ENCODE measurements around the gene AQP7.
"Not testable (repeated sequence)": the region's sequence is repeated elsewhere in the genome, so short reads cannot be mapped to it uniquely, and the experiment has no call there.

AQP7 gene

DNA sequence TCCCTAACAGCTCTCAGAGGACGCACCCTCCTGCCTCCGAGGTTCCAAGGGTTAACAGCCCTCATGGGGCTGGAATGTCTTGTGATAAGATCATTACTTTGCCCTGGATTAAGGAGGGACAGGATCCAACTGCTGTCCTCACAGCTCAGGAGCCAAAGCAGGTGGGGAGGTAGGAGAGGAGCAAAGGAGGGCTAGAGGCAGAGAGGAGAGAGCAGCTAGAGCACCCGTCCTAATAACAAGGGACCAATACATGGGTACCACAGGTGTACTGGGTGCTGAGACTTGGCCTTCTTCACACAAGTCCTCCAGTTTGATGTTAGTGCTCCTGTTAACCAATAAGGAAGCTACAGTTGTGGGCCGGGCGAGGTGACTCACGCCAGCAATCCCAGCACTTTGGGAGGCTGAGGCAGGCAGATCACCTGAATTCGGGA is 9.8 kb downstream of the AQP7 start:
- H3K4me3 Mint-ChIP-seq, H3K9me3 Mint-ChIP-seq, H3K27ac Mint-ChIP-seq, H3K27me3 Mint-ChIP-seq, DNase-seq, H3K4me1 Mint-ChIP-seq, ATAC-seq: not testable (repeated sequence)

DNA sequence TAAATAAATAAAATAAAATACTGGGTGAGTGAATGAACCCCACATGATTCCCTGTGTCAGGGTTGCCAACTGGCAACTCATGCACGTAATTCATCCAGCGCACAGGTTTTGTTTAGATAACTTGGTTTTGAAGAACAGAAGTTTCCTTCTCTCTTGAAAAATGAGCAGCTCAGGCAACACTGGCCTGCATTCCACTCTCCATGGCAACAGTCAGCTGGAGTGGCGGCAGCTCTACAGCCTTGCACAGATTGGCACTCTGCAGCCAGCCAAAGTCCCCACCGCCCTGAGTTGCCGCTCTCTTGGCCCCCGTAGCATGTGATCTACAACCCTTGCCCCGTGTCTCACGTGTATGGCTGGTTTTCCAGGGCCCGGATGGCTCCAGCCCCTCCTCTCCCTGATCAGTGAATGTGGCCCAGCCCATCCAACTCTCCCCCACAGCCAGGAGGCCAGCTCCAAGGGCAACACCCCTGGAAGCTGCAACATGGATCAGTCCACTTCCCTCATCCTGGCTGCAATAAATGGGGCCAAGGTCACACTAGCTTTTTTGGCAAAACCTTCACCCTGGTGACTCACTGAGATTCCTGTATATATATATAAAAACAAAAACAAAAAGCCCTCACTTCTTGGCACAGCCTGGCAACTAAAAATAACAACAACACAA is 11.1 kb downstream of the AQP7 start:
- not testable (repeated sequence) for ATAC-seq, H3K4me3 Mint-ChIP-seq, H3K27me3 Mint-ChIP-seq, H3K4me1 Mint-ChIP-seq, H3K9me3 Mint-ChIP-seq, DNase-seq, H3K27ac Mint-ChIP-seq

DNA sequence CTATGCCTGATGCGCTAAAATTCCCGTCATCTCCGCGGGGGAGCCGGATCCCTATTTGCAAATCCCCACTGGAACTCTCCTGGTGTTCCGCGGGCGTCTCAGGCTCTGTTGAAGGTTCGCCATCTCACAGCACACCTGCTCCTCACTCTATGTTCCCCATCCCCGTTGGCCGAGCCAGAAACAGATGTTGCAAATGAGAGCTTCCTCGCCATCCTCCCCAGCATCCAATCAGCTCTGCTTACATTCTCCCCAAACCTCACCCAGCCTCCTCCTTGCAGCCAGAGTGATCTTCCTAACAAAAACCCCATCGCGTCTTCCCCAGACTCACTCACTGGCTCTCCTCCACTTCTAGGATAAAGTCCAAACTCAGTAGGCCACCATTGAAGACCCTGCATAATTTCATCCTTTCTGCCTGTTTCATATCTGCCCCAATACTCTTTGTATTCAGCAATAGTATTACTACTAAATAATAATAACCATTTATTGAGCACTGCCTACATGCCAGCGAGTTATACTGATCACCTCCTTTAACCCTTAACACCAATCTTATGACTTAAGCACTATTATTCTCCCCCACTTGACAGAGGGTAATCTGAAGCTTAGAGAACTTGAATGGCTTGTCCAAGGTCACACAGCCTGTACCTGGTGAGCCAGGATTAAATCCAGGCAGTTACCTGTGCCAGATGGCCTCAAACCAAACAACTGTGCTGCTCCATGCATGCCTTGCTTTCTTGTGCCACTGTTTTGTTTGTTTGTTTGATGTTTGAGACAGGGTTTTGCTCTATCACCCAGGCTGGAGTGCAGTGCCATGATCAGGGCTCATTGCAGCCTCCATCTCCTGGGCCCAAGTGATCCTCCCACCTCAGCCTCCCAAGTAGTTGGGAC is 14.0 kb downstream of the AQP7 start:
- ATAC-seq (no peak), DNase-seq (no peak)
- Mint-ChIP-seq H3K4me3 (no peak overlapping the region), H3K4me1 (no peaks in the 10 kb centered on the region), H3K27me3 (no peaks in the 10 kb centered on the region), H3K9me3 (no peaks in the 10 kb centered on the region), H3K27ac (peak overlapping the region in 1 of 2 donors; percentile 20)

DNA sequence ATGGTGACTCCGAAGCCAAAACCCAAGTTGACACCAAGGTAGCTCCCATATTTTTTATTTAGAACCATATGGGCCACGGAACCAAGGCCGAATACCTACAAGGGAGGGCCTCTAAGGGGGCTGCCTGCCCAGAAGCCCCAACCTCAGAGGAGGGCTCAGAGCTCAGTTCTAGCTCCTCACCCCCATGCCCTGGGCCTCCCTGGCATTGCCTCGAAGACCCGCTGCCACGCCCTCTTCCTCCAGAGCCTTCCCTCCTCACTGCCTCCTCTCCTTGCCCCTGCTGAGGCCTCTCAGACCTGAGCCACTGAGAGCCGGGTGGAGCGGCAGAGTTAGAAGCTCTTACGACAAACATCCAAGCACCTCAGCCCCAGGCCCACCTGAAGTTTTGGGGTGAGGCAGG is 15.4 kb downstream of the AQP7 start:
- H3K9me3 Mint-ChIP-seq, H3K4me3 Mint-ChIP-seq, DNase-seq, H3K4me1 Mint-ChIP-seq, H3K27me3 Mint-ChIP-seq, ATAC-seq, H3K27ac Mint-ChIP-seq: not testable (repeated sequence)

DNA sequence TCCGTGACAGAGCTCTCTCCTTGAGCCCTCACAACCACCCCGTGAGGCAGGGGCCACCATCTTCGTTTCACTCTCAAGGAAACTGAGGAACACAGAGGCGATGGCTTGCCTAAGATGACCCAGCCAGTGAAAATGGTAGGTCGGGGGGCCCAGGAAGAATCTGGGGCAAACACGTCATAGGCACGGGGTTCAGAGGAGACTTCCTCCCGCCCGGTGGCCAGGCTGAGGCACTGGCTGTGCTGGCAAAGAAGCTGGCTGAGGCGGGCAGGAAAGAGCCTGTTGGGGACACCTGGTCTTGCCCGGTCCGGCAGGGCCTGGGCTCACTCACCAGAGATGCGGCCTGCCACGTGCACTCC is 15.7 kb downstream of the AQP7 start:
- H3K4me1 Mint-ChIP-seq, H3K9me3 Mint-ChIP-seq, H3K4me3 Mint-ChIP-seq, DNase-seq, H3K27ac Mint-ChIP-seq, H3K27me3 Mint-ChIP-seq, ATAC-seq: not testable (repeated sequence)

DNA sequence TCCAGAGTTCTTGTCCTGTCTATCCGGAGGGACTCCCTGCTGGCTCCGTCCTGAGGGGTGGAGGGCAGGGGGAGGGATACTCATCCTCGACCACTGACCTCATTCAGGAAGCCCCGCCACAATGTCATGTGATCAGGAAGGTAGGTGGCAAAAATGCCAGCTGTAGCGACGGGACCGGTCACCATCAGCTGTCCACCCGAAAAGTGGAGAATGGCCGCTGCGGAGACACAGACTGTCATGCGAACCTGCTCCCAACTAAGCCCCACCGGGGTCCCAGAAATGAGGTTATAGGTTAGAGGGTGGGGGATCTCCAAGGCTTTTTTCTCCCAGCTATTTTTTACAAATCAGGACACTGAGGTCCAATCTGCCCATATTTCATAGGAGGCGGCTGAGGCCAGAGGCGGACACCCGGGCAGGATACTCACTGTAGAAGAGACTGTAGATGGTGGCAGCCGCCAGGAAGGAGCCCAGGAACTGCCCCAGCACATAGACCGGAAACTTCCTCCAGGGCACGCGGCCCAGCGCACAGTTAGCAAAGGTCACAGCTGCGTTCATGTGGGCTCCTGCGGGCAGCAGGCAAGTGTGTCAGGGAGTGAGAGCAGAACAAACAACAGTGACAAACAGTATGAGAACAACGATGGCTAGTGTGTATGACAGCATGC is 16.3 kb downstream of the AQP7 start:
- H3K27me3 Mint-ChIP-seq, H3K9me3 Mint-ChIP-seq, ATAC-seq, H3K4me1 Mint-ChIP-seq, DNase-seq, H3K4me3 Mint-ChIP-seq, H3K27ac Mint-ChIP-seq: not testable (repeated sequence)

DNA sequence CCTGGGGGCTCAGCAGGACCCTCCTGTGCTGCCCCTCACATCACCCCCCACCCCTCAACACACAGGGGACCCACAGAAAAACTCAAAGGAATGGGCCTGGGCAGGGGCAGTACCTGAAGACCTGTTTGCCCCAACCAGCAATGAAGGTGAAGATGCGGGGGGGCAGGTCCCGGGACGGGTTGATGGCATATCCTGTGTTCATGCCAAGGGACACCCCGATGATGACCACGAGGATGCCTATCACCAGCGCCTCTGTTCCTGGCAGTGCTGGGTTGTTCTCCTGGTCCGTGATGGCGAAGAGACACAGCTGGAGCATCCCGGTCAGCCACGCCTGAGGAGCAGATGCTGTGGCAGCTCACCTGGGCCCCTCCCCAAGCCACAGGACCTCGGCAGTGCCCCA is 16.8 kb downstream of the AQP7 start:
- not testable (repeated sequence) for H3K27ac Mint-ChIP-seq, DNase-seq, H3K27me3 Mint-ChIP-seq, ATAC-seq, H3K4me3 Mint-ChIP-seq, H3K9me3 Mint-ChIP-seq, H3K4me1 Mint-ChIP-seq

DNA sequence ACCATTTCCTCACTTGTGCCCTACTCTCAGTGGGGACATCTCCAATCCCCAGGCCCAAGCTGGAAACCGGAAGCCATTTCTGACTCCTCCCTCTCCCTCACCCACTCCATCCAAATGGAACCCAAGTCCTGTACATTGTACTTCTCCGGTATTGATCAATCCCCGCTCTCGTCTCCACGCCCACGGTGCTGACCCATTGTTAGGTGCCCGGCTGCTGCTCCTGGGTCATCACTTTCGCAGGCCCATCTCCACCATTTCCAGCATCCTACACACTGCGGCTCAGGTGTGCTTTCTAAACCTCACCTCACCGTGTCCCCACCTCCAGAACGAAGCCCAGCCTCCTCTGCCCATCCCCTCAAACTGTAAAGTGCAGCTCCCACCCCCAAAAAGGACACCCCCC is 19.0 kb downstream of the AQP7 start:
- not testable (repeated sequence) for DNase-seq, ATAC-seq, H3K27me3 Mint-ChIP-seq, H3K4me1 Mint-ChIP-seq, H3K9me3 Mint-ChIP-seq, H3K27ac Mint-ChIP-seq, H3K4me3 Mint-ChIP-seq

DNA sequence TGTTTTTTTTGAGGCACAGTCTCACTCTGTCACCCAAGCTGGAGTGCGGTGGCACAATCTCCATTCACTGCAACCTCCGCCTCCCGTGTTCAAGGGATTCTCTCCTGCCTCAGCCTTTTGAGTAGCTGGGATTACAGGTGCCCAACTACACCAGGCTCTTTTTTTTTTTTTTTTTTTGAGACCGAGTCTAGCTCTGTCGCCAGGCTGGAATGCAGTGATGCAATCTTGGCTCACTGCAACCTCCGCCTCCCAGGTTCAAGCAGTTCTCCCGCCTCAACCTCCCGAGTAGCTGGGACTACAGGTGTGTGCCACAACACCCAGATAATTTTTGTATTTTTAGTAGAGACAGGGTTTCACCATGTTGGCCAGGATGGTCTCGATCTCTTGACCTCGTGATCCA is 20.0 kb downstream of the AQP7 start:
- not testable (repeated sequence) for H3K27me3 Mint-ChIP-seq

DNA sequence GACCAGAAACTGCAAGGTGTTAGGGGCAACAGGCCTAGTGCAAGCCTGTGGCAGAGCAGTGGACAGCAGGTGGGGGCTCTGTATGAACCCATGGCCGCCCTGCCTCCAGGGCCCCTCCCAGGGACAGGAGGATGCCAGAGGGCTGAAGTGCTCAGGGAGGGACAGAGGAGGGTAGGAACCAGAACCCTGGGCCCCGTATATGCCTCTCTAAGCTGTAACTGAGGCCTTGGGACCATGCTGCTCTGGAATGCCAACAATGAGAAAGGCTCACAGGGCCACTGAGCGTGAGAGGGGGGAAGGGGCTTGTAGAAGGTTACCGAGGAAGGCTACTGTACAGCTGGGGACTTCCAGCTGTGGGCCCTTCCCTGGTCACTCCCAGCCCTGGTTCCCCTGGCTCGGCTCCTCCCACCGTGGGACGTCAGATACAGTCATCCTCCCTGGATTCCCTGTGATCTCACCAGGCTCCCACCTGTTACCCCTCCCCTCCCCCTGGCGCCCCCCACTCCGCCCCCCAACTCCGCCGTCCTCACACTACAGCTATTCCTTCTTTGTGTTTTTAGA is 21.1 kb downstream of the AQP7 start:
- H3K4me1 Mint-ChIP-seq, result no peaks in the 10 kb centered on the region
- DNase-seq (no peak), ATAC-seq (peak; percentile 28)
- H3K9me3 Mint-ChIP-seq, result no peaks in the 10 kb centered on the region
- H3K27me3 Mint-ChIP-seq, result no peaks in the 10 kb centered on the region
- no peak overlapping the region for H3K4me3 Mint-ChIP-seq
- H3K27ac Mint-ChIP-seq, result no peak overlapping the region

More for the DNA sequence above, 20.0 kb downstream of the AQP7 start:
- not testable (repeated sequence) for DNase-seq, H3K27ac Mint-ChIP-seq, H3K4me1 Mint-ChIP-seq, ATAC-seq, H3K9me3 Mint-ChIP-seq, H3K4me3 Mint-ChIP-seq

DNA sequence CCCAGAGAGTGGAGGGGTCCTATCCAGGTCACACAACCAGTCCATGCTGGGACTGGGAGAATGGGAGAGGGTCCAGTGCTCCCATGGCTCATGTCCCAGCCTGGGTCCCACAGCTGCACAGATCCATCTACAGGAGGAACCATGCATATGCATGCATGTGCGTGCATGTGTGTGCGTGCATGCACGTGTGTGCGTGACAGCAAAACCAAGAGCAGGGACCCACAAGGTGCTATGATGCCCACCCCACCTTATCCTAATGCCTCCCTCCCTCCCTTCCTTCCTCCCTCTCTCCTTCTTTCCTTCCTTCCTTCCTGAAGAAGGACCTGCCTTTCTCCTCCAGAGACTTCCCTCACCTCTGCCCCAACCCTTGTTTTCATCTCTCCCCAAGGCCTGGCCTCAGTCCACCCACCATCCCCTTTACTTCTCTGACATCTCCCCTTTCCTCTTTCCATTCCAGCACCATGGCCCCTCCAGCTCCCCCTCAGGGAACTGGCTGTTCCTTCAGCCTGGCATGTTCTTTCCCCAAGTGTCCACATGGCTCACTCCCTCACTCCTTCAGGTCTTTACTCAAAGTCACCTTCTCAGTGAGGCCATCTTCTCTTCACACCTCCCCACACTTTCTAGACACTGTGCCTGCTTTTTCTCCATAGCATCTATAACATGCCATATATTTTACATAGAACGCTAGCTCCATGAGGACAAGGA is 21.8 kb downstream of the AQP7 start:
- H3K27ac Mint-ChIP-seq, result peak overlapping the region in 1 of 2 donors; percentile 4
- H3K4me3 Mint-ChIP-seq, result no peak overlapping the region
- peak; percentile 36 for ATAC-seq

DNA sequence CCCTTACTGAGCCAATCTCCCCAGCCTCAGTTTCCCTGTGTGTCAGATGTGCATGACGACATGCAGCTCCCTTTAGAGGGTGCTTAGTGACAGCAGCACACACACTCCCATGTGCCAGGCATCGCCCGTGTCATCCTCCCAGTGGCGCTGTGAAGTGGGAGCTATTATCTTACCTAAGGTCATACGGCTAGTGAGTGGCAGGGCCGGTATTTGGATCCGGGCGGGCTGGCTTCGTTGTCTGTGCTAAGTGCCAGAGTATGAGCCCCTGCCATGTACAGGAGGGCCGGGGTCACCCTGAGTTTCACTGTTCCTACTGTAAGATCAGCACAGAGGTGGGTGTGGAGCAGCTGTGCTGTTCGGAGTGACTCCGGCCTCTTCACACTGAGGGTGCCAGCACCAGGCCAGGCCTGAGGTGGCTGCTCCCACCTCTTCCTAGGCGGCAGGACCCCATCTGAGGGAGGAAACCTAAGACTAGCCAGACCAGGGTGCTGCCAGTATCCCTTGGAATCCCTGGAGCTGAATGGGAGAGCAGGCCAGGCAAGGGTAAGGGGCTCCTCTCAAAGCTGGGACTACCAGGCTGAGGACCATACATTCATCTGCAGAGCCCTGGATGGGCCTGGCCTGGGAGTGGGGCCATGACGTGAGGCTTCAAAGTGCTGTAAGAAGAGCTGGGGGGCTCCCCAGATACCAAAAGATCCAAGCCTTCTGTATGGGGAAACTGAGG is 22.5 kb downstream of the AQP7 start:
- Mint-ChIP-seq H3K4me1 (peaks cover 12% of the 10 kb centered on the region), H3K27ac (peak overlapping the region in 1 of 2 donors; percentile 88), H3K9me3 (no peaks in the 10 kb centered on the region), H3K4me3 (no peak overlapping the region), H3K27me3 (no peaks in the 10 kb centered on the region)
- DNase-seq (no peak), ATAC-seq (no peak)

More for the DNA sequence above, 21.8 kb downstream of the AQP7 start:
- Mint-ChIP-seq H3K4me1 (peaks cover 5% of the 10 kb centered on the region), H3K27me3 (no peaks in the 10 kb centered on the region), H3K9me3 (no peaks in the 10 kb centered on the region)
- DNase-seq, result no peak

DNA sequence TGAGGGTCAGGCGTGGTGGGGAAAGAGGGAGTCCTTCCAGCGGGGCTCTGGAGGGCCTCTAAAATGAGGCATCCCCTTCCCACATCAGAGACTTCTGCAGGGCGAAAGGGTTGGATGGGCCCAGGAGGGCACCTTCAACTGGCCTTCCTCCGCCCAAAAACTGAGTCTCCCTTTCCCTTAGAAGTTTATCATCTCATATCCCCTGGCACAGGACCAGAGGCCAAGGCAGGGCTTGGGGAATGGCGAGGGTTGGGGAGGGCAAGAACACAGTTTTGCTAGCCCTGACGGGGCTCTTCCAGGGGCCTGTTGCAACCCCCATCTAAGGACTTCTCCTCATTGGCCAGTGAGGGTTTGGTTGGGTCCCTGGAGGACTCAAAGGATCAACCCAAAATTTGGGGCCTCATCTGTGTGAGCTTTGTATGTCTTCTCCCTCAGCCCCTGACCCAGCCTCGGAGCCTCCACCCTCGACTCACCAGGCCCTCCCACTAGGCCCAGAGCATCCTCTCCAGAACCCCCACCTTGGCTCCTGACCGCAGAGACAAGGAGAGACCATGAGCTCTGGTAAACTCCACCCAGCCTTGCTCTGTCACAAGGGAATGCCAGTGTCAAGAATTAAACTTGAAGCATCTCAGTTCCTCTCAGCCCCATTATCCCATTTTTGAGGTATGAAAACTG is 24.1 kb downstream of the AQP7 start:
- no peaks in the 10 kb centered on the region for H3K27me3 Mint-ChIP-seq
- ATAC-seq, result no peak

DNA sequence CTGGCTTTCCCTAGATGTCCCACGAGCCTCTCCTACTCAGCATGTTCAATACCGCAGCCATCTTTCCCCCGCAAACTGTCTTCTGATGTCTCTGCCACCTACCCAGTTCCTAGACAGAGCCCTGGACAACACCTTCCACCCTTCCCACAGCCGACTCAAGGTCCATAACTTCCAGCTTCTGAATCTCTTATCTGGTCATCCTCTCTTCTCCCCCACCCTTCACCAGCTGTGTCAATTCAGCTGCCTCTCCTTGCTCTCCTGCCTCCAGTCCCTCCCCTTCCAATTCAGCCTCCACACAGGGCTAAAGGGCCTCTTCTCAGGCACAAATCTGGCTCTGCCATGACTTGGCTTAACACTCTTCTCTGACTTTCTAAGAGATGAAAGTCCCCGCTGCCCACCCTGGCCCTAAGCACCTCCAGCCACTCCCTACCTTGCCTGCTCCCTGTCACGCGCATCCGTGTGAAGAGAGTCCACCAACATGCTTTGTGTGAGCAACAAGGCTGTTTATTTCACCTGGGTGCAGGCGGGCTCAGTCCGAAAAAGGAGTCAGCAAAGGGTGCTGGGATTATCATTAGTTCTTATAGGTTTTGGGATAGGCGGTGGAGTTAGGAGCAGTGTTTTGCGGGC is 25.2 kb downstream of the AQP7 start:
- H3K27ac Mint-ChIP-seq, result peak overlapping the region; percentile 28 to 46

More for the DNA sequence above, 24.1 kb downstream of the AQP7 start:
- Mint-ChIP-seq H3K27ac (no peak overlapping the region), H3K9me3 (no peaks in the 10 kb centered on the region), H3K4me3 (no peak overlapping the region), H3K4me1 (peaks cover 16% of the 10 kb centered on the region)
- no peak for DNase-seq

More for the DNA sequence above, 25.2 kb downstream of the AQP7 start:
- Mint-ChIP-seq H3K4me1 (peaks cover 16% of the 10 kb centered on the region), H3K27me3 (no peaks in the 10 kb centered on the region), H3K9me3 (no peaks in the 10 kb centered on the region), H3K4me3 (no peak overlapping the region)
- ATAC-seq, result no peak
- no peak for DNase-seq

Measured in stimulated activated naive CD8-positive, alpha-beta T cell treated with anti-CD3 and anti-CD28 coated beads, Interleukin-15, amount 100 ng/mL, for 72 hours (primary cell).